ENCODE measurements around the gene NSG1. TPM values are rescaled to one million over a fixed set of nuclear protein-coding genes. Genes with fewer than 3 reads are reported as not detected.

Gene NSG1
- total and polyA plus RNA-seq, 7 experiments from 2014 or later, result 0.53 to 24.5 (median 19.5) TPM

GRCh38 chr4:4408576-4409335 lies 21.9 kb downstream of the NSG1 start:
- Histone ChIP-seq H3K9me3 (ENCODE audit: control insufficient read depth in 2 of 3, low read length in 3 of 3) (no peaks in the 10 kb centered on the region), H3K27me3 (ENCODE audit: control insufficient read depth in 2 of 2, insufficient read depth in 2 of 2, low read length in 2 of 2) (no peaks in the 10 kb centered on the region), H3K4me1 (ENCODE audit: control insufficient read depth in 2 of 2, insufficient read depth in 2 of 2, low read length in 2 of 2) (no peaks in the 10 kb centered on the region), H3K4me3 (ENCODE audit: low read length) (no peak overlapping the region), H3K27ac (ENCODE audit: low read depth, low read length) (no peak overlapping the region), H3K36me3 (ENCODE audit: control insufficient read depth in 2 of 3, insufficient read depth in 3 of 3, low read length in 3 of 3) (no peaks in the 10 kb centered on the region)
- Mint-ChIP-seq H3K36me3 (peaks cover 0 to 3% (median 0%) of the 10 kb centered on the region in 5 donors), H3K27me3 (peaks cover 0 to 12% (median 0%) of the 10 kb centered on the region in 5 donors), H3K4me1 (no peaks in the 10 kb centered on the region), H3K4me3 (no peak overlapping the region), H3K27ac (no peak overlapping the region), H3K9me3 (peaks cover 0 to 1% (median 0%) of the 10 kb centered on the region in 11 donors)
- DNase-seq, result no peak
- intact Hi-C loops (cut with micrococcal nuclease), result no loop called here
- ChIA-PET POLR2A (no interaction called here), CTCF (interaction anchor here (0.6 to 0.7 kb wide), 2 partner anchors 22 to 37 kb away, joined by 3 read pairs; no protein-coding TSS in a partner anchor)
- ATAC-seq, result no peak

GRCh38 chr4:4409416-4410115 lies 22.7 kb downstream of the NSG1 start:
- no peak for DNase-seq
- no peaks in the 10 kb centered on the region for H3K9me3 ChIP-seq (ENCODE audit: control insufficient read depth in 2 of 3, low read length in 3 of 3)
- H3K27ac ChIP-seq (ENCODE audit: low read depth, low read length), result no peak overlapping the region
- Mint-ChIP-seq H3K9me3 (peaks cover 0 to 1% (median 0%) of the 10 kb centered on the region in 11 donors), H3K4me3 (no peak overlapping the region), H3K27ac (no peak overlapping the region), H3K4me1 (no peaks in the 10 kb centered on the region), H3K36me3 (peaks cover 0 to 5% (median 2%) of the 10 kb centered on the region in 5 donors), H3K27me3 (peaks cover 0 to 12% (median 0%) of the 10 kb centered on the region in 5 donors)
- ChIA-PET CTCF (interaction anchor here (0.6 to 0.7 kb wide), 2 partner anchors 21 to 36 kb away, joined by 3 read pairs; no protein-coding TSS in a partner anchor), POLR2A (no interaction called here)
- no peak overlapping the region for H3K4me3 ChIP-seq (ENCODE audit: low read length)
- H3K36me3 ChIP-seq (ENCODE audit: control insufficient read depth in 2 of 3, insufficient read depth in 3 of 3, low read length in 3 of 3), result no peaks in the 10 kb centered on the region
- intact Hi-C loops (cut with micrococcal nuclease), result no loop called here
- ATAC-seq, result no peak
- H3K27me3 ChIP-seq (ENCODE audit: control insufficient read depth in 2 of 2, insufficient read depth in 2 of 2, low read length in 2 of 2), result no peaks in the 10 kb centered on the region
- no peaks in the 10 kb centered on the region for H3K4me1 ChIP-seq (ENCODE audit: control insufficient read depth in 2 of 2, insufficient read depth in 2 of 2, low read length in 2 of 2)

- ChIA-PET POLR2A (no interaction called here), CTCF (interaction anchor here (1.1 kb wide), 1 partner anchor 21 kb away, joined by 4 read pairs; no protein-coding TSS in a partner anchor)
- Histone ChIP-seq H3K36me3 (ENCODE audit: control insufficient read depth in 2 of 3, insufficient read depth in 3 of 3, low read length in 3 of 3) (no peaks in the 10 kb centered on the region), H3K9me3 (ENCODE audit: control insufficient read depth in 2 of 3, low read length in 3 of 3) (no peaks in the 10 kb centered on the region), H3K27ac (ENCODE audit: low read depth, low read length) (no peak overlapping the region), H3K27me3 (ENCODE audit: control insufficient read depth in 2 of 2, insufficient read depth in 2 of 2, low read length in 2 of 2) (no peaks in the 10 kb centered on the region), H3K4me3 (ENCODE audit: low read length) (no peak overlapping the region), H3K4me1 (ENCODE audit: control insufficient read depth in 2 of 2, insufficient read depth in 2 of 2, low read length in 2 of 2) (no peaks in the 10 kb centered on the region)
- H3K4me3 Mint-ChIP-seq, result no peak overlapping the region
- peaks cover 0 to 1% (median 0%) of the 10 kb centered on the region in 11 donors for H3K9me3 Mint-ChIP-seq
- H3K4me1 Mint-ChIP-seq, result no peaks in the 10 kb centered on the region
- H3K36me3 Mint-ChIP-seq, result peaks cover 0 to 7% (median 4%) of the 10 kb centered on the region in 5 donors
- no peak for DNase-seq
- ATAC-seq, result no peak
- H3K27me3 Mint-ChIP-seq, result peaks cover 0 to 12% (median 0%) of the 10 kb centered on the region in 5 donors
- intact Hi-C loops (cut with micrococcal nuclease), result no loop called here
- no peak overlapping the region for H3K27ac Mint-ChIP-seq
Observed at GRCh38 chr4:4410271-4410670, 23.4 kb downstream of the NSG1 start.

- no peaks in the 10 kb centered on the region for H3K27me3 Mint-ChIP-seq
- ChIA-PET POLR2A (interaction anchor here (0.8 kb wide), 1 partner anchor 135 kb away, joined by 3 read pairs; no protein-coding TSS in a partner anchor), CTCF (interaction anchor here (0.6 kb wide), 1 partner anchor 141 kb away, joined by 3 read pairs; no protein-coding TSS in a partner anchor)
- H3K4me3 Mint-ChIP-seq, result no peak overlapping the region
- ATAC-seq (no peak), DNase-seq (no peak)
- Histone ChIP-seq H3K27ac (ENCODE audit: low read depth, low read length) (no peak overlapping the region), H3K4me3 (ENCODE audit: low read length) (no peak overlapping the region), H3K9me3 (ENCODE audit: control insufficient read depth in 2 of 3, low read length in 3 of 3) (no peaks in the 10 kb centered on the region), H3K4me1 (ENCODE audit: control insufficient read depth in 2 of 2, insufficient read depth in 2 of 2, low read length in 2 of 2) (no peaks in the 10 kb centered on the region), H3K36me3 (ENCODE audit: control insufficient read depth in 2 of 3, insufficient read depth in 3 of 3, low read length in 3 of 3) (peaks cover 0 to 7% (median 0%) of the 10 kb centered on the region in 3 experiments), H3K27me3 (ENCODE audit: control insufficient read depth in 2 of 2, insufficient read depth in 2 of 2, low read length in 2 of 2) (no peaks in the 10 kb centered on the region)
- H3K9me3 Mint-ChIP-seq, result peaks cover 0 to 7% (median 0%) of the 10 kb centered on the region in 11 donors
- intact Hi-C loops (cut with micrococcal nuclease), result no loop called here
- H3K4me1 Mint-ChIP-seq, result peaks cover 0 to 4% (median 0%) of the 10 kb centered on the region in 7 donors
- peaks cover 0 to 17% (median 12%) of the 10 kb centered on the region in 5 donors for H3K36me3 Mint-ChIP-seq
- no peak overlapping the region for H3K27ac Mint-ChIP-seq
Observed at GRCh38 chr4:4411906-4412305, 25.0 kb downstream of the NSG1 start.

GRCh38 chr4:4412641-4413372 lies 25.9 kb downstream of the NSG1 start:
- Histone ChIP-seq H3K27me3 (ENCODE audit: control insufficient read depth in 2 of 2, insufficient read depth in 2 of 2, low read length in 2 of 2) (no peaks in the 10 kb centered on the region), H3K4me1 (ENCODE audit: control insufficient read depth in 2 of 2, insufficient read depth in 2 of 2, low read length in 2 of 2) (no peaks in the 10 kb centered on the region), H3K4me3 (ENCODE audit: low read length) (no peak overlapping the region), H3K36me3 (ENCODE audit: control insufficient read depth in 2 of 3, insufficient read depth in 3 of 3, low read length in 3 of 3) (peaks cover 0 to 10% (median 0%) of the 10 kb centered on the region in 3 experiments), H3K27ac (ENCODE audit: low read depth, low read length) (no peak overlapping the region), H3K9me3 (ENCODE audit: control insufficient read depth in 2 of 3, low read length in 3 of 3) (no peaks in the 10 kb centered on the region)
- peaks cover 0 to 17% (median 17%) of the 10 kb centered on the region in 5 donors for H3K36me3 Mint-ChIP-seq
- peaks cover 0 to 13% (median 5%) of the 10 kb centered on the region in 7 donors for H3K4me1 Mint-ChIP-seq
- CTCF ChIA-PET, result no interaction called here
- H3K9me3 Mint-ChIP-seq, result peaks cover 0 to 8% (median 0%) of the 10 kb centered on the region in 11 donors
- no peak overlapping the region for H3K27ac Mint-ChIP-seq
- no peaks in the 10 kb centered on the region for H3K27me3 Mint-ChIP-seq
- ATAC-seq (no peak), DNase-seq (no peak)
- H3K4me3 Mint-ChIP-seq, result no peak overlapping the region
- intact Hi-C loops (cut with micrococcal nuclease), result no loop called here
- POLR2A ChIA-PET, result no interaction called here

GRCh38 chr4:4413373-4413725 lies 26.4 kb downstream of the NSG1 start:
- Histone ChIP-seq H3K9me3 (ENCODE audit: control insufficient read depth in 2 of 3, low read length in 3 of 3) (no peaks in the 10 kb centered on the region), H3K36me3 (ENCODE audit: control insufficient read depth in 2 of 3, insufficient read depth in 3 of 3, low read length in 3 of 3) (peaks cover 0 to 10% (median 0%) of the 10 kb centered on the region in 3 experiments), H3K4me3 (ENCODE audit: low read length) (no peak overlapping the region), H3K4me1 (ENCODE audit: control insufficient read depth in 2 of 2, insufficient read depth in 2 of 2, low read length in 2 of 2) (peaks cover 0 to 5% of the 10 kb centered on the region in 2 donors), H3K27ac (ENCODE audit: low read depth, low read length) (no peak overlapping the region), H3K27me3 (ENCODE audit: control insufficient read depth in 2 of 2, insufficient read depth in 2 of 2, low read length in 2 of 2) (no peaks in the 10 kb centered on the region)
- H3K4me1 Mint-ChIP-seq, result peaks cover 3 to 18% (median 10%) of the 10 kb centered on the region in 7 donors
- CTCF ChIA-PET, result no interaction called here
- H3K36me3 Mint-ChIP-seq, result peaks cover under 1 to 17% (median 17%) of the 10 kb centered on the region in 5 donors
- no peaks in the 10 kb centered on the region for H3K27me3 Mint-ChIP-seq
- DNase-seq (no peak), ATAC-seq (no peak)
- intact Hi-C loops (cut with micrococcal nuclease), result no loop called here
- H3K4me3 Mint-ChIP-seq, result no peak overlapping the region
- H3K9me3 Mint-ChIP-seq, result peaks cover 0 to 8% (median 0%) of the 10 kb centered on the region in 11 donors
- H3K27ac Mint-ChIP-seq, result no peak overlapping the region
- POLR2A ChIA-PET, result no interaction called here
